Gastrocnemius medialis (tissue), 4 donors: Measurements from ENCODE around the gene LRFN2.

Experiments
- POLR2A ChIP-seq, 2 donors: fragments of 450-650 bp; IDR thresholded peaks; one replicate each; pipeline ENCODE4 v1.6.1; 2017; ENCODE audit warnings: antibody characterized with exemption in 2 of 2, mild to moderate bottlenecking in 2 of 2, moderate library complexity in 2 of 2
- TF ChIP-seq, protein P1 (sequence below), 5 experiments: fragments of 450-650 bp in 3 of 5; fragments of 200-600 bp in 2 of 5; sonication (generic) in 2 of 5; IDR thresholded peaks in 4 of 5; conservative IDR thresholded peaks in 1 of 5; 1 replicate in 4 of 5; 2 replicates in 1 of 5; pipeline ENCODE4 v1.5.1; 2016 to 2019; ENCODE audit warnings: antibody characterized with exemption in 5 of 5, mild to moderate bottlenecking in 3 of 5, moderate library complexity in 3 of 5

GRCh38 chr6:40598516-40598915 lies 11.4 kb upstream of the LRFN2 start:
- no peak for TF ChIP-seq POLR2A (IDR thresholded peaks at IDR 0.05)
- TF ChIP-seq, protein P1, sequence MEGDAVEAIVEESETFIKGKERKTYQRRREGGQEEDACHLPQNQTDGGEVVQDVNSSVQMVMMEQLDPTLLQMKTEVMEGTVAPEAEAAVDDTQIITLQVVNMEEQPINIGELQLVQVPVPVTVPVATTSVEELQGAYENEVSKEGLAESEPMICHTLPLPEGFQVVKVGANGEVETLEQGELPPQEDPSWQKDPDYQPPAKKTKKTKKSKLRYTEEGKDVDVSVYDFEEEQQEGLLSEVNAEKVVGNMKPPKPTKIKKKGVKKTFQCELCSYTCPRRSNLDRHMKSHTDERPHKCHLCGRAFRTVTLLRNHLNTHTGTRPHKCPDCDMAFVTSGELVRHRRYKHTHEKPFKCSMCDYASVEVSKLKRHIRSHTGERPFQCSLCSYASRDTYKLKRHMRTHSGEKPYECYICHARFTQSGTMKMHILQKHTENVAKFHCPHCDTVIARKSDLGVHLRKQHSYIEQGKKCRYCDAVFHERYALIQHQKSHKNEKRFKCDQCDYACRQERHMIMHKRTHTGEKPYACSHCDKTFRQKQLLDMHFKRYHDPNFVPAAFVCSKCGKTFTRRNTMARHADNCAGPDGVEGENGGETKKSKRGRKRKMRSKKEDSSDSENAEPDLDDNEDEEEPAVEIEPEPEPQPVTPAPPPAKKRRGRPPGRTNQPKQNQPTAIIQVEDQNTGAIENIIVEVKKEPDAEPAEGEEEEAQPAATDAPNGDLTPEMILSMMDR (IDR thresholded peaks at IDR 0.05 in 4 of 5, conservative IDR thresholded peaks at IDR 0.05 in 1 of 5): no peak
